Activated CD4-positive, alpha-beta T cell treated with anti-CD3 and anti-CD28 coated beads, Interleukin-2, Interleukin-6, amounts not matched to agents 100 ng/mL and 50 ng/mL, durations not matched to agents 16 hours and 8 hours (primary cell): ENCODE measurements around the gene PRUNE2.
A peak's percentile ranks its signal among the peaks of the same experiment; 100 is the strongest.

Experiments used
- DNase-seq: peaks from one replicate; pipeline ENCODE4 v3.0.0-alpha.2; 2020

The PRUNE2 gene

DNA sequence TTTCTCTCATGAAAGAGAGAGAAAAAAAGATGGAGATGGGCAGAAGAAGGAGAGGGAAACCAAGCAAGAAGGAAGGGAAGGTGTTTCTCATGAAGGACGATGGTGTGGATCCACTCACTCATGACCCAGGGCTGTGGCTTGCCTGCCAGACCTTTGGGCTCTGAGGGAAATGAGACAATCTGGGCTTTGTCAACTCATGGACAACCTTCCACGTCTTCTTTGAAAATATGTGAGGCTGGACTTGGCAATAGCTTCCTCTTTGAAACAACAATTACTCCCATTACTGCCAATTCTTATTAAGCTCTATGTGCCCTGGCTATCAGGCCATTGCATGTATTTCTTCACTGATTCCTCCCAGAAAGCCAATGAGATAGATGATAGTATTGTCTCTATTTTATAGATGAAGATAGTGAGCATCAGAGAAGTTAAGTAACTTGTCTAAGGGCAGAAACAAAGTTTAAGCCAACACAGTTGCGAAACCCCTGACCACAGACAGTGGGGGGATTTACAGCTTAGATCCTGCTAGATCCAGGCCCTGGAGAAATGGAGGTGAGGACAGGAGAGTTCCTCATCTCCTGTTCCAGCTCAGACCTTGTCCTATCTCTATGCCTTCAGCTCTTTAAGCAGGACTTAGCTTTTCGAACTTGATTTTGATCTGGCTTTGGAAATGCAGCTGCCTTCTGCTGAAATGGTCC lies 314.5 kb downstream of the PRUNE2 start:
- no peak for DNase-seq

DNA sequence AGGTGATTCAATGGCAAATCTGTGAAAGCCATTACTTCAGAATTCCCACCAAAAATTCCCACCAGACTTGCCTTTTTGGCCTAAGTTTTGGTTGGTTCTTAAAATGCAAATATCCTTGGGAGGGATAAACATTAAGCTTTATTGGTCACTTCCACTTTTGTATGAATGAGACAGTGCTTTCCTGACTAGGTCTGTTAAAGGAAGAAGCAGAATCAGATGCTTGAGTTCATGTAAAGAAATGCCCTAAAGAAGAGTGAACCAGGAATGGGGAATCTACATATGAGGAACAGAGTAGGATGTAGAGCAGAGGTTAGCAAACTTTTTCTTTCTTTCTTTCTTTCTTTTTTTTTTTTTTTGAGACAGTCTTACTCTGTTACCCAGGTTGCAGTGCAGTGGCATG lies 317.6 kb downstream of the PRUNE2 start:
- no peak for DNase-seq

DNA sequence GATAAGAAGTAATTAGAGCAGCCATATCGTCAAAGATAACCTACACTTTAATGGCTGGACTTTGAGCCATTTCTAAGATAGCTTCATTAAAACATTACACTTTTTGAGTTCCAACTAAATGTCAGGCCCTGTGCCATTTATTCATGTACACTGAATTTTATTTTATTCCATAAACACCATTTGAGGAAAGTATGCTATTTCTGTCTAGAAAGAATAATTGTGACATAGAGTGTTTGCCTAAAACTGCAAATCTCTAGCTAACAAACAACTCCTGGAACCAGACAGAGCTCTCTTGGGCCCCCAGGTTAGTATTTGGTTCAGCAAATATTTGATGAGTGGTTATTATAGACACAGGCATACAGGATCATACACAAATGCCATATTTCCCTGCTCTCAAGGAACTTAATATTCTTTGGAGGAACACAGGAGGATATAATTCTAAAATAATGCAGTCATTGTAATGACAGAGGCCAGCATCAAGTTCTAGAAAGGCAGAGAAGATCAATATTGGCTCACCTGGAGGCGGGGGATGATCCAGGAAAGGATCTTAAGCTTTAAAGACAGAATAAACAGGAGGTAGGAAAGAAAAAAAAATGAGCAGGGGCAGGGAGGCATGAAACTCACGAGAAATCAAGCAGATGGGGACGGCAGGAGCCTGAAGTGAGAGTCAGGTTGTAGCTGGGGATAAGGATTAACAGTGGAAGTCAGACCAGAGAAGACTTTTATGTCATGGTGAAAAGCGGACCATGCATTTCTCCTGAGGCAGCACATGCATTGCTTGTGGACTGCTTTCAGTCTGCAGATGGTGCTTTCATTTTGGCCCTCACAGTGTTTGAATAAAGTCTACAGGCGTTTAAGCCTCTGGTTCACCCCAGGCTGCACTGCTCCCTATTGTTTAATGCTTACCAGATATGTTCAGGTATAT lies 319.3 kb downstream of the PRUNE2 start:
- DNase-seq = no peak

DNA sequence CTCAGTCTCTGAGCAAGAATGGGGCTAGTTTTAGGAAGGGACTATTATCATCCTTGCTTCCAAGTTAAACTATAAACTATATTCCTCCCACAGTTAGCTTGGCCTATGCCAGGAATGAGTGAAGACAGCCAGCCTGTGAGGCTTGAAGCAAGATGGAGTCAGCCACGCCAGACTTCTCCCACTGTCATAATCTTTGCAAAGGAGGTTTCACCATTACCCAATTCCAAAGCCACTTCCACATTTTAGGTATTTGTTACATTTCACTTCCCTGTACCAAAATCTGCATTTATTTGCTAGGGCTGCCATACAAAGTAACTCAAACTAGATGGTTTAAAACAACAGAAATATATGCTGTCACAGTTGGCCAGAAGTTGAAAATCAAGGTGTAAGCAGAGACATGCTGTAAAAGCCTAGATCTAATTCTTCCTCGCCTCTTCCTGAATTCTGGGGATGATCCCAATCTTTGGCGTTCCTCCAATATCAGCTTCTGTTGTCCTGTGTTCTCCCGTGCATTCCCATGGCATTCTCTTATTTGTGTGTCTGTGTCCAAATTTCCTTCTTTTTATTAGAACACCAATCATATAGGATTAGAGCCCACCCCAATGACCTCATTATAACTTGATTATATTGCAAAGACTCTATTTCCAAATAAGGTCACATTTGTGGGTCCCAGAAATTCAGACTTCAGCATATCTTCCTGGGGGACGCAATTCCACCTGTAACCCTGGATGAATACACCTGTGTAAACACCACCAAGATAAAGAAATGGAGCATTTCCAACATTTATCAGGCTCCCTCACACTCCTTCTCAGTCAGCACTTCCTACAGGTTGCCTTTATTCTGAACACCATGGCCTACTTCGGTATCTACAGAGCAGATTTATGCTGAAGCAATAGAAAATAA lies 320.2 kb downstream of the PRUNE2 start:
- no peak for DNase-seq

DNA sequence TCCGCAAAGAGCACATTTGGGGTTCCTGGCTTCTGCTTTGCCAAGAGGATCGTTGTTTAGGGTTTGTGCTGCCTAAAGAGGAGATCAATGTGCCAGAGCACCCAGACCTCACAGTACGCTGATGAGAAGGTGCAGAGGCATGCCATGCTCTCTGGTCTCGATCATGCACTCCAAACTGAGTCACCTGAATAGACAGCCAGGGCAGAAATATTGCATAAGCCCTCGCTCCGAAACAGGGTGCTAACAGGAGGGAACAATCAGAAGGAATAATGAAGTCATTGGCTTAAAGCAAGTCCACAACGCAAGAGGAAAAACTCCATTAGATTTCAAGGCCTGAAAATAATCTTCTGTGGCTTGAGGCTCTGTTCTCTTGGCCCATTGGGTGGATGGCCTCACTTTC lies 322.7 kb downstream of the PRUNE2 start:
- no peak for DNase-seq

DNA sequence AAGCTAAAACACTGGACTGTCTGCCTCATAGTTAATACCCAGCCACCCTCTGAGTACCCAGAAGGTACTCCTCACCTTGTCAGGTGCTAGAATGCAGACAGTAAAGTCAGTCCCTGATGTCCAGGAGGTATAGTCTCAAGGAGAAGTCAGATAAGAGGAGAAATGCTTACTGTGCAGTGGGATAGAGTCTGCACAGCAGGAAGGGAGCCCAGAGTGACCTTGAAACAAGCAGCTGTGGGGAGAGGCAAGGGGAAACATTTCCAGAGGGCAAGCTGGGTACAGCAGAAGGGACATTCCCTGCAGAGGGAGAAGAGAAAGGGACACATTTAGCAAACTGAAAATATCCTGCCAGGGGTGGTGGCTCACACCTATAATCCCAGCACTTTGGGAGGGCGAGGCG lies 324.2 kb downstream of the PRUNE2 start:
- DNase-seq = no peak

DNA sequence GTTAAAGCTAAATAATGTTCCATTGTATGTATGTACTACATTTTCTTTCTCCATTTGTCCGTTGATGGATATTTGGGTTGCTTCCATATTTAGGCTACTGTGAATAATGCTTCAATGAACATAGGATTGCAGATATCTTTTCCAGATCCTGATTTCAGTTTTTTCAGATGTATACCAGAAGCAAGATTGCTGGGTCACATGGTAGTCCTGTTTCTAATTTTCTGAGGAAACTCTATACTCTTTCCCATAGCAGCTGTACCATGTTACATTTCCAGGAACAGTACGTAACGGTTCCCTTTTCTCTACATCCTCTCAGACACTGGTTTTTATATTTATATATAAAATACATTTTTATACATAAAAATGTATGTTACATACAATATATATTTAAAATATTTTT lies 325.1 kb downstream of the PRUNE2 start:
- DNase-seq = no peak

DNA sequence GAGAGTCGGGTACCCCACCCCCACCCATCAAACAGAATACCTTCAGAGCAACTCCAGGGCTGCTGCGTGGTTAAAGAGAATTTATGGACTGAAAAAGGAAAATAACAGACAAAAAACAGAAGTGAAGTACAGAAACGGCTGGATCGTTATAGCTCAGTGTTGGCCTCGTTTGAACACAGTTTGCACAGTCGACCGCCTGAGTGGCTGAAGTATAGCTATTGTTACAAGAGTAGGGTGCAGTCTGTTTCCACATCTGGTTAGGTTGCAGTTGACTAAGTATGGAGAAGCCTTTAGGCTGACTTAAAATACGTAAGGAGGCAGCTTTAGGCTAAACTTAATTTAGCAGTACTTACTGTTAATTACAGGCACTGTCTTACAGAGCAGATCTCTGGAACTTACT lies 325.7 kb downstream of the PRUNE2 start:
- no peak for DNase-seq

DNA sequence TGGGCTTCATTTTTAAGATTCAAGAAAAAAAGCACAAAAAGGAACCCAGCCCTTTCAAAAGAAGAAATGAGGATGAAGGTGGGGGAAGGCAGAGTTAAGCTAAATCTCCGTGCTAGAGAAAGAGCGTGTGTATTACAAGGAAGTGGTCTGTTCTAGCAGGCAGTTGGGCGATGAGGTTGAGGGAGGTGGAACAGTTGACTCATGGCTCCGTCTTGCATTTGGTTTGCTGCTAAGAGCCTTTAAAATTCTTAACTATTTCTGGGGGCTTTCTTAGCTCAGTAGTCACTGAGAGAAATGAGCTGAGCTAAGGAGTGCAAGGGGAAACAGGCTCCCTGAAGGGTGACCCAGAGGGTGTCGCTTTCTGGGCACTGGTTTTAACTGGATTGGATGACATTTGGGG lies 329.6 kb downstream of the PRUNE2 start:
- DNase-seq = peak; percentile 86

DNA sequence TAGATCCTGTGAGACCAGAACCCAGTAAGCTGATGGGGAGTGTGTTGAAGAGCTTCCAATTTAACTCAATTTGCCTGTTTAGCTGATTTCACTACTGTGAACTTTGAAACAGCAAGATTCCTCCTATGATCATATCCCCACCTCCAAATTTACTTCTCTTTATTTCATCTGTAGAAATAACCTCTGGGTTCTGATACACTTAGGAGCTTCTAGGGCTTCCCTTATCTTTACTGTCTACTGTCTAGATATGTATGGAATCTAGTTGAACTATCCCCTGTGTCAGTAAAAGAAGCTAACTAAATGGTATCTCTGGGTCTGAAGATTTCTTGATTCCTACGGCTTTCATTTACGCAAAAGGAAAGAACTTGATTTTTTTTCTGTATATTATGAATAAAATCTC lies 330.2 kb downstream of the PRUNE2 start:
- no peak for DNase-seq

DNA sequence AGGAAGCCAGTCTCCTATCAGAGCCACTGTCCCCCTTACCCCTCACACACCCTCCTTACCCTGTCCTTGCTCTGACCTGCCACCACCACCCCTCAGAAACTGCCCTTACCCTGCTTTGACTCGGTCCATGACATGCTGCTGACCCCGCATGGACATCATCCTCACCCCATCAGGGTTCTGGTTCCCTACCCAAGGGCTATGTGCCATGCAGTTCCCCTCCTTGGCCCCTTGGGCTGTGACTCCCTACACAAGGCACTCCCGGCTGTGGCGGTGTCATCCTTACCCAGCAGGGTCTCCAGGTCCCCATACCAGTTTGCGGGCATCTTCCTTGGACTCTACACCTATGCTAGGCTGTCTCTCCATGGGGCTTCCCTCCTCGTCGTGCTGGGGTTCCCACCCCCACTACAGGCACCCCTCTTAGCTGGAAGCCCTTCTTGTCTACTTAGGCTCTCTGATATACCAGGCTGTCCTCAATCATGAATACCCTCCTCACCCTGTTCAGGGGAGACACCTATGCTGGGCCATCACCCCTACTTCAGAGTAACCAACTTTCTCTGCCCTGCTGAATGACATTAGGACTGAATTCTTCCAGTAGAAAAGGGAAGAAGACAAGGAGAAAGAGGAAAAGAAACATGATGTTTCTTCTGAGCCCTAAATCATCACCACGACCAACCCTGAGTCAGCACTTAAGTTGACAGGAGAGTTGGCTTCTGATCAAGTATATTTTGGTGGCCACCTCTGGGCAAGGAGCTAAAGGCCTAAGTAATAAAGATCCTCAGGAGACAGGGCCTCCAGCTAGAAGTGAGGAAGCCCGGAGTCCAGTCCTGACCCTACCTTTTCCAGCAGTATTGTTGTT lies 331.8 kb downstream of the PRUNE2 start:
- DNase-seq = no peak

DNA sequence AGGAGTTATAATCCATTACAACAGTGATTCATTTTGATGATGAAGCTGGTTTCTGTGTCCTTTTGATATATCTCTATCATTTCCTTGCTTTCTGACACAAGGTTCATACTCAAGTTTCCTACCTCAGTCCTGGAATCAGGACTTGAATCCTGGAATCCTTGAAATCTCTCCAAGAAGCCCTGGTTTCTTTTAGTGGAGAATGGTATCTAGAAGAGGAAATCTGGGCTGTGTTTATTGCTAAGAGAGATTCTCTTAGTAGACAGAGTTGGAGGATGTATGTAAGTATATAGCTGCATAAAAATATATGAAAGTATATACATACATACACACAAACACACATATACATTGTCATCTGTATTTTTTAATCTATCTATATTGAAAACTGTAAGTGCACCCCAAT lies 332.5 kb downstream of the PRUNE2 start:
- no peak for DNase-seq

DNA sequence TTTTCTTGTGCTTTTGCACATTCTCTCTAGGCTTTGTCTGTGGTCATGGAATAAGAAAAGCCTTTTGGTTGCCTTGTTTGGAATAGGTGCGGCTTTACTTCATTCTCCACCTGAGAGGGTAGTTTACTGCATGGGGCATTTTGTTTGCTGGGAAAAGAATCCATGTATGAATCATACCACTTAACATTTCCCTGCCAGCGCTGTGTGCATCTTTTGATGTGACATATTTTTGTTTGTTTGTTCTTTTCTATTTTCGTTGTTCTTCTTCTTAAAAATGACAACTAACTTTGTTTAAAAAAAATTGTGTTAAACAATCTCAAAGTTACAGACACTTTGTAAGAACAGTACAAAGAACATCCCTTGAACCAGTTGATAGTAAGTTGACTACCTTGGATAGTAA lies 333.8 kb downstream of the PRUNE2 start:
- no peak for DNase-seq

DNA sequence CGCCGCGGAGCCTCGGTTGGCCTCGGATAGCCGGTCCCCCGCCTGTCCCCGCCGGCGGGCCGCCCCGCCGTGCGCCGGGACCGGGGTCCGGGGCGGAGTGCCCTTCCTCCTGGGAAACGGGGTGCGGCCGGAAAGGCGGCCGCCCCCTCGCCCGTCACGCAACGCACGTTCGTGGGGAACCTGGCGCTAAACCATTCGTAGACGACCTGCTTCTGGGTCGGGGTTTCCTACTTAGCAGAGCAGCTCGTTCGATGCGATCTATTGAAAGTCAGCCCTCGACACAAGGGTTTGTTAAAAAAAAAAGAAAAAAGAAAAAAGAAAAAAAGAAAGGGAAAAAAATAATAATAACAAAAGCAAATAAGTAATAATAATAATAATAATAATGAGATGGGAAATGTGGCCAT lies 334.2 kb downstream of the PRUNE2 start:
- DNase-seq = peak; percentile 30

DNA sequence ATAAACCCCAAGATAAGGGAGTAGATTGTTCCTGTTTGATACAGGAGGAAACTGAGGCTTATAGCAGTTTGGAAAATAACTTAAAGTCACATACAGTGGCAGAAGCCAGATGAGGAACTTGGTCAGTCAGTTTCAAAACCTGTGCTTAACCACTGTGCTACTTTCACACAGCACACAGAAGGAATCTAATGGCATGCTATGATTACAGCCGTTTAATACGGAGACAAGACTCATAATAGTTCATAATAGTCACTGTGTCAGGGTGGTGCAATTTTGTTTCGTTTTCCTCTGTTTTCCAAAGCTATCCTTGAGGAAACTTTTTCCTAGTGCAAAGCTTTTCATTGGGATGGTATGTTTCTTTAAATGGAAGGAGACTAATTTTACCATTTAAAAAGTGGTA lies 334.6 kb downstream of the PRUNE2 start:
- peak; percentile 37 for DNase-seq

DNA sequence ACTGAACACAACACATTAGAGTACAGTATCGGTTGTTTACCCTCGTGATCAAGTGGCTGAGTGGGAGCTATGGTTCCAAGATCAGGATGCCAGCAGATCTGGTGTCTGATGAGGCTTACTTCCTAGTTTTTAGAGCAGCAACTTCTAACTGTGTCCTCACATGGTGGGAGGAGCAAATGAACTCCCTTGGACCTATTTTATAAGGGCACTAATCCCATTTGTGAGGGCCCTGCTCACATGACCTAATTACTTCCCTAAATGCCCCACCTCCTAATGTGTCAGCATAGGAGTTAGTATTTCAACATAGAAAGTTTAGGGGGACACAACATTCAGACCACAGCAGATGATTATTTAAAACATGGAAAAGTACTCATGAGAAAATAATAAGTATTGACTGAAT lies 335.1 kb downstream of the PRUNE2 start:
- no peak for DNase-seq

DNA sequence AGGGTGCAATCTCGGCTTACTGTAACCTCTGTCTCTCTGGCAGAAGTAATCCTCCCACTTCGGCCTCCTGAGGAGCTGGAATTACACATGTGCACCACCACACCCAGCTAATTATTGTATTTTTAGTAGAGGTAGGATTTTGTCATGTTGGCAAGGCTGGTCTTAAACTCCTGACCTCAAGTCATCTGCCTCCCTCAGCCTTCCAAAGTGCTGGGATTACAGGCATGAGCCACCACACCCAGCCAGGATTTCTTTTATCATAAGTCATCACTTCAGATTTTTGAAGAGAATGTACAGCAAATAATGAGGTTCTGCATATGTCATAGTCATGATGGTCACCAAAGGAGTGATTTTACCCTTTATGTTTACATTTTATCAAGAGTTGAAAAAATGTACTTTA lies 338.8 kb downstream of the PRUNE2 start:
- DNase-seq = no peak

DNA sequence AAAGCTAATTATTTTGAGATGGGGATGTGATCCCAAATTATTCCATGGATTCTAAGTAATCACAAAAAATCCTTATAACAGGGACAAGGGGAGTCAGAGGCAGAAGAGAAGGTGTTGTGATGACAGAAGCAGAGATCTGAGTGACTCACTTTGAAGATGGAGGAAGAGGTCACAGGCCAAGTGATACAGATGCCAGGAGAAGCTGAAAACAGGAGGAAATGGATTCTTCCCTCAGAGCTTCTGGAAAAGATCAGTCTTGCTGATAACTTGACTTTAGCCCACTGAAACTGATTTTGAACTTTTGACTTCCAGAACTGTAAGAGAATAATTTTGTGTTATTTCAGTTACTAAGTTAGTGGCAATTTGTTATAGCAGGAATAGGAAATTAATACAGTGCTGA lies 341.6 kb downstream of the PRUNE2 start:
- peak; percentile 9 for DNase-seq

DNA sequence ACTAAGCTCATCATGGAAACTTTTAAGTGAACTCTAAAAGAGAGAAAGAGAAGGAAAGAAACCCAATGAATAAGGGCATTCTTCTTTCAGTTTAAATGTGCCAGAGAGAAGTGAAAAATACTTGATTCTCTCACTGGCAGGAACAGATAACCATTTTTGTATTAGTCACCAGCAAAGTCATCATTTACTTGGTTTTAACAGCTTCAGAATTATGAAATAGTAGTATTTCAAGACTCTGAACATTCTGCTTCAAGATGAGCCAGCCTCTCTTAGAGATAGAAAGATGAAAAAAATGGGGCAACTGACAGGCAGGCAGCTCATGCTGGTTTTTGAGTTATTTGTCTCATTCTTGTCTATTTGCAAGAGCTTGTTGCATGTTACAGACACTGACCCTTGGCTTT lies 343.4 kb downstream of the PRUNE2 start:
- peak; percentile 58 for DNase-seq

DNA sequence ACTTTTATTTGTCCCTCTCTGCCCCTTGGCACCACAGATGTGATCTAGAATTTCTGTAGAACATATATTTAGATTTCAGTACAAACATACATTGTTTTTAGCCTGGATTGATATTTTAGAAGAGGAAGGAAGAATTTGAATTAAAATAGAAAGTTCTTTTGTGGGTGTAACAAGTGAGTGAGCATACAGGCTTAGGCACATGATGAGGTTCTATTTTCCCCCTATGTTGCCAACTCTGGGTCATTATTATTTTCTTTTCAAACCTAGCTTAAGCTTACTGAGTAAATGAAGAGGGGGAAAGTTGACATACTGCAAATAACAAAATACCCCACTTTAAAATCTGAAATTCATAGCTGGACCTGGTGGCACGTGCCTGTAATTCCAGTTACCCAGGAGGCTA lies 344.0 kb downstream of the PRUNE2 start:
- no peak for DNase-seq
